PC-9 (cell line): ENCODE data around the gene ZNF212. TPM values are rescaled to one million over a fixed set of nuclear protein-coding genes. Genes with fewer than 3 reads are reported as not detected.

Experiments used
- BruUV-seq: library from RNA; stranded (reverse); fragments of 400-500 nt; replicated peaks from 2 replicates; lab custom pipeline; 2021; lab: Mats Ljungman, UMichigan
- CTCF ChIA-PET: fragments of 300-600 bp; sonication (Branson Sonifier 250); formaldehyde crosslinking; loops from one replicate; lab custom pipeline; 2022; ENCODE audit warnings: antibody characterized with exemption; lab: Charles Lee
- POLR2A ChIA-PET: fragments of 300-600 bp; sonication (Branson Sonifier 250); formaldehyde crosslinking; loops from one replicate; lab custom pipeline; 2022; ENCODE audit warnings: antibody characterized with exemption; ENCODE audit not compliant: unreplicated experiment; lab: Charles Lee
- DNase-seq, 2 experiments: peaks; one replicate each; pipeline versions ENCODE4 v3.0.0 to v3.0.0-alpha.2; 2015 to 2022; ENCODE audit warnings: mixed read lengths in 1 of 2
- H2AFZ ChIP-seq: fragments of 200-600 bp; sonication (generic); 2 replicates; pipeline ENCODE4 v1.8.1; 2017; ENCODE audit warnings: antibody characterized with exemption
- H3F3A ChIP-seq: fragments of 200-600 bp; sonication (generic); 2 replicates; pipeline ENCODE4 v1.8.1; 2017; ENCODE audit warnings: antibody characterized with exemption, mild to moderate bottlenecking, low read depth; ENCODE audit not compliant: insufficient read depth
- H3K27ac ChIP-seq: fragments of 200-600 bp; sonication (generic); 2 replicates; pipeline ENCODE4 v1.6.1; 2016; ENCODE audit warnings: mixed run types
- H3K27me3 ChIP-seq: fragments of 200-600 bp; sonication (generic); 2 replicates; pipeline ENCODE4 v1.6.1; 2016; ENCODE audit warnings: low read depth, mixed run types; ENCODE audit not compliant: insufficient read depth
- H3K36me3 ChIP-seq: fragments of 200-600 bp; sonication (generic); 2 replicates; pipeline ENCODE4 v1.6.1; 2016; ENCODE audit warnings: low read depth, mixed run types
- H3K4me1 ChIP-seq: fragments of 200-600 bp; sonication (generic); replicated peaks from 2 replicates; pipeline ENCODE4 v1.6.1; 2016; ENCODE audit warnings: mixed run types; ENCODE audit not compliant: insufficient read depth
- H3K4me2 ChIP-seq: fragments of 200-600 bp; sonication (generic); 2 replicates; pipeline ENCODE4 v1.6.1; 2017; ENCODE audit warnings: mixed run types
- H3K4me3 ChIP-seq: fragments of 200-600 bp; sonication (generic); 2 replicates; pipeline ENCODE4 v1.6.1; 2016; ENCODE audit warnings: mixed run types
- H3K79me2 ChIP-seq: fragments of 200-600 bp; sonication (generic); 2 replicates; pipeline ENCODE4 v1.6.1; 2017; ENCODE audit warnings: low read depth, mixed run types
- H3K9me2 ChIP-seq: fragments of 200-600 bp; sonication (generic); 2 replicates; pipeline ENCODE4 v1.8.1; 2017; ENCODE audit warnings: mild to moderate bottlenecking; ENCODE audit not compliant: insufficient read depth
- H3K9me3 ChIP-seq: fragments of 200-600 bp; sonication (generic); 2 replicates; pipeline ENCODE4 v1.8.1; 2016; ENCODE audit warnings: low read depth; ENCODE audit not compliant: insufficient read depth
- H4K20me1 ChIP-seq: fragments of 200-600 bp; sonication (generic); 2 replicates; pipeline ENCODE4 v1.8.1; 2017; ENCODE audit not compliant: insufficient read depth
- EZH2 ChIP-seq: fragments of 200-600 bp; sonication (generic); IDR thresholded peaks from 2 replicates; pipeline ENCODE4 v1.8.0; 2017; ENCODE audit warnings: antibody characterized with exemption, low read depth
- intact Hi-C: fragments of 100-400 bp; cut with micrococcal nuclease; formaldehyde crosslinking; loops from one replicate; pipeline ENCODE4 v1.10.0; 2022; ENCODE audit not compliant: unreplicated experiment
- total RNA-seq: library from RNA; stranded (reverse); gene quantifications from 2 replicates; pipeline ENCODE4 v1.2.3, GENCODE V29; 2021
- TF ChIP-seq, protein P1 (sequence below): fragments of 200-600 bp; sonication (generic); conservative IDR thresholded peaks from 2 replicates; pipeline ENCODE4 v1.6.1; 2017; ENCODE audit warnings: mixed run types, antibody characterized with exemption, mild to moderate bottlenecking, moderate library complexity

Gene ZNF212
- total RNA-seq, 1 experiment from 2014 or later, result 16.9 TPM

DNA sequence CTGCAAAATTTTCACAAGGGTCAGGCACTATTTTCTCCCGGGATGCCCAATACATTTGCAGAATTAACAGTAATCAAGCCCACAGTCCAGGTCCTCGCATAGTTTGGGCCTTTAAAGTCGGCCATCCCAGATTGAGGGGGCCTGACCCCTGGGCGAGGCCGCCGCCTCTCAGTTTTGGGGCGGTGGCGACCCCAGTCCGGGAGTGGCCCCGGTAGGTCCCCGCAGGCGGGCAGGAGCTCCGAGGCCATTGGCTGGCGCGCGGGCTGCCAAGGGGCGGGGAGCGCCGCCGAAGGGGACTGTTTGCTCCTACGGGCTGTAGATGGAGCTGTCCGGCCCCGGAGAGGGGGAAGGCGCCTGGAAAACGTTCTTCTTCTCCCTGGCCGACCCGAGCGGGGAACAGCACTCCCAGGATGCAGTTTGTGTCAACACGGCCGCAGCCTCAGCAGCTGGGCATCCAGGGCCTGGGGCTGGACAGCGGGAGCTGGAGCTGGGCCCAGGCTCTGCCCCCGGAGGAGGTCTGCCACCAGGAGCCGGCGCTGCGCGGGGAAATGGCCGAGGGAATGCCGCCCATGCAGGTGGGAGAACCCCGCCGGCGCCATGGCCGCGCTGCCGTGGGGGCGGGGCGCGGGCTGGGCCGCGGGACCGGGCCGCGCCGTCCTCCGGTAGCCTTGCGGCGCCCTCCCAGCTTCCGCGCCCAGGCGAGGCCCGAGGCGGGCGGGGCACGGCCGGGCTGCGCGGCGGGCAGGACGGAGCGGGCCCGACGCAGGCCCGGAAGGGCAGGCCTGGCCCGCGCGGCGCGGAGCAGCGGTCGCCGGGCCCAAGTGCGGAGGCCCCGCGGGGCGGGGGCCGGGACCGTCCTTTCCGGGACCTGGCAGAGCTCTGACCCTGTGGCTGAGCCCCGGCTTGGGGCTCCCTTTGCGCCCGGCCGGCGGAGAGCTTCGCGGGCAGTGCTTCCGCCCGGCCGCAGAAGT is 44.0 kb upstream of the ZNF212 start, which contains the start of gene ZNF282:
ZNF282 (plus strand) TSS at position 367 of the 971 bp plus-strand sequence; CDS start at position 411, 44 bp downstream.
- Histone ChIP-seq H3K27me3 (no peaks in the 10 kb centered on the region), H3K9me3 (no peaks in the 10 kb centered on the region), H3K9me2 (no peaks in the 10 kb centered on the region), H3K4me3 (peak within 1 kb of the TSS; percentile 91), H3K27ac (peak within 1 kb of the TSS; percentile 75), H4K20me1 (peaks cover 16% of the 10 kb centered on the region), H2AFZ (peak within 1 kb of the TSS; percentile 78), H3K79me2 (peaks cover 44% of the 10 kb centered on the region), H3K36me3 (peaks cover 24% of the 10 kb centered on the region), H3K4me2 (peak within 1 kb of the TSS; percentile 91), H3F3A (peaks cover 10% of the 10 kb centered on the region; the same call in 1 of the 2 replicates), H3K4me1 (peaks cover 17% of the 10 kb centered on the region)
- intact Hi-C loops, result loop anchor here (1.0 to 5.0 kb wide), 6 partner anchors 44 to 301 kb away; partner anchors contain the start of genes ZNF212, ZNF398, ZNF425 and ZNF746
- no TSS peak for BruUV-seq
- CTCF ChIA-PET, result interaction anchor here (0.5 to 1.4 kb wide), 7 partner anchors 42 to 190 kb away, joined by 3 to 9 read pairs (median 4); partner anchors contain the start of genes ZNF425 and ZNF783
- TF ChIP-seq EZH2, result no peak
- TF ChIP-seq, protein P1, sequence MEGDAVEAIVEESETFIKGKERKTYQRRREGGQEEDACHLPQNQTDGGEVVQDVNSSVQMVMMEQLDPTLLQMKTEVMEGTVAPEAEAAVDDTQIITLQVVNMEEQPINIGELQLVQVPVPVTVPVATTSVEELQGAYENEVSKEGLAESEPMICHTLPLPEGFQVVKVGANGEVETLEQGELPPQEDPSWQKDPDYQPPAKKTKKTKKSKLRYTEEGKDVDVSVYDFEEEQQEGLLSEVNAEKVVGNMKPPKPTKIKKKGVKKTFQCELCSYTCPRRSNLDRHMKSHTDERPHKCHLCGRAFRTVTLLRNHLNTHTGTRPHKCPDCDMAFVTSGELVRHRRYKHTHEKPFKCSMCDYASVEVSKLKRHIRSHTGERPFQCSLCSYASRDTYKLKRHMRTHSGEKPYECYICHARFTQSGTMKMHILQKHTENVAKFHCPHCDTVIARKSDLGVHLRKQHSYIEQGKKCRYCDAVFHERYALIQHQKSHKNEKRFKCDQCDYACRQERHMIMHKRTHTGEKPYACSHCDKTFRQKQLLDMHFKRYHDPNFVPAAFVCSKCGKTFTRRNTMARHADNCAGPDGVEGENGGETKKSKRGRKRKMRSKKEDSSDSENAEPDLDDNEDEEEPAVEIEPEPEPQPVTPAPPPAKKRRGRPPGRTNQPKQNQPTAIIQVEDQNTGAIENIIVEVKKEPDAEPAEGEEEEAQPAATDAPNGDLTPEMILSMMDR, result peak; percentile 69
- POLR2A ChIA-PET, result interaction anchor here (0.5 to 1.0 kb wide), 3 partner anchors 48 to 1664 kb away, joined by 3 to 14 read pairs (median 3); partner anchors contain the start of gene ZNF398
- peak; percentile 90 to 94 for DNase-seq

DNA sequence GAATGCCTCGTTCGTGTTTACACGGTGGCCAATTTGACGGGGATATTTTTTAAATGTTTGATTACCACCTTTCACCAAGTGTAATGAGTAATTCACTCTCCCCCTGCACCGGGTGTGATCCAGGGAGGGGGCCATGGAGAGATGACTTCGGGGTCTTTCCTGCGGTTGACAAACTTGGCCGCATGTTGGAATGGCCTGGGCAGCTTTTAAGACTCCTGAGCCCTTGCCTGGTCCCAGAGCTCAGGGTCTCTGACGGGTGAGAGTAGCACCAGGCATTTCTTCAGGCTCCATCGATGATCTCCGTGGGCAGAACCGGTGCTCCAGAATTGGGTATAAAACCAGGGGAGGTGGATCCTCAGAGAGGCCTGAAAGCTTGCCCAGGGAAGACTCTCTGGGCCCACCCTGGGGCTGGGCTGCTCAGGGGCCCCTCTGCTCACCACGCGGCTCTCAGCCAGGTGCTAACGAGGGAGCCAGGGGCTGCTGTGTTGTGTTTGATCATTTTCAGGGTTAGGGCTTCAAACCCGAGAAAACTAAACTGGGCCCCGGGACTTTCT is 43.2 kb upstream of the ZNF212 start:
- Histone ChIP-seq H2AFZ (peak overlapping the region; percentile 74), H3K27ac (peak overlapping the region; percentile 30), H3K36me3 (peaks cover 30% of the 10 kb centered on the region), H3K79me2 (peaks cover 44% of the 10 kb centered on the region), H3K4me2 (peak overlapping the region; percentile 91), H3F3A (peaks cover 10% of the 10 kb centered on the region; the same call in 1 of the 2 replicates), H3K27me3 (no peaks in the 10 kb centered on the region), H4K20me1 (peaks cover 16% of the 10 kb centered on the region), H3K4me1 (peaks cover 17% of the 10 kb centered on the region), H3K9me3 (no peaks in the 10 kb centered on the region), H3K4me3 (peak overlapping the region; percentile 91), H3K9me2 (no peaks in the 10 kb centered on the region)
- intact Hi-C loops, result loop anchor here (2.0 to 5.0 kb wide), 2 partner anchors 49 to 301 kb away; partner anchors contain the start of genes ZNF398 and ZNF746
- TSS peak; percentile 52 for BruUV-seq
- POLR2A ChIA-PET, result interaction anchor here (0.5 kb wide), 1 partner anchor 1663 kb away, joined by 3 read pairs; no protein-coding TSS in a partner anchor
- no peak for TF ChIP-seq EZH2
- TF ChIP-seq, protein P1, result no peak
- peak in 1 of 2 experiments; percentile 9 for DNase-seq
- CTCF ChIA-PET, result interaction anchor here (0.7 to 1.0 kb wide), 2 partner anchors 43 to 115 kb away, joined by 3 read pairs; no protein-coding TSS in a partner anchor
